ENCODE results near the gene PXDC1. TPM values are rescaled to one million over a fixed set of nuclear protein-coding genes. Genes with fewer than 3 reads are reported as not detected.

The PXDC1 gene
- total RNA-seq, 6 experiments from 2014 or later, result 50.5 to 250 (median 97.5) TPM

DNA sequence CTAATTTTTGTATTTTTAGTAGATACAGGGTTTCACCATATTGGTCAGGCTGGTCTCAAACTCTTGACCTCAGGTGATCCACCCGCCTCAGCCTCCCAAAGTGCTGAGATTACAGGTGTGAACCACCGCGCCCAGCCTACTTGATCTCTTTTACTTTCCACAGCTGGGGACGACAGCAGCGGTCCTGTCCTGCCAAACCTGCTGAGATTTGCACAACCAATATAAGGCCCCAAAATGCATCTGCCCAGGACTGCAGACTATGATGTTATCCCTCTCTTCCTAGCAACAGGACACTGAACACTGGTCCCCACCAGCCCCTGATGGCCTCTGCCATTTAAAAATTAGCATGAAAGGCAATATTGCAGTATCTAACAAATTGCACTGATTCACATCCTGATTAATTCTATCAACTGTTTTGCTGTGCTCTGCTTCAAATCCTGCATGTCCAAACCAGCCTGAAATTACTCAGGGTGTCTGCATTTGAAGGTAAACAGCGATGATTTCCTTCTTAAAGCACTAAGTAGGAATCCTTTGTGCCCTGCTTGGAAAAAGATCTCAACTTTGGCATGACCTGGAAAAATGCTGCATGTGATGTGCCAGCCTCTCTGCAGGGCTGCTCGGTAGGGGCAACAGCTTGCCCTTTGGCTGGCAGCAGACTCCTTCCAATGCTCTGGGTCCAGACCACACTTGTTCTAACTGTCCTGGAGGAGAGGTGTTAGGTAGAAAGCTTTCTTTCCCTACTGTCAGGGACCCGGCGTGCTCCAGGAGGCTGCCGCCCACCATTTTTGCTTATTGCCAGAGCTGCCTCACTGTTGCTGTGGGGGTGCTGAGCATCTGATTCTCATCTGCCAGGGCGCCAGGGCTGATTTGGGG, 27.4 kb upstream of the PXDC1 start:
- H3K4me3 ChIP-seq, result no peak overlapping the region
- no peak overlapping the region for H3K27ac ChIP-seq
- peaks cover 0 to 6% (median 0%) of the 10 kb centered on the region in 4 donors for H3K4me1 ChIP-seq
- no peaks in the 10 kb centered on the region for H3K9me3 ChIP-seq
- 94% methylated on average over 5 of the region's 11 CpGs for WGBS (ENCODE audit: insufficient coverage, low coverage, low lambda C conversion rate, missing lambda C conversion rate)
- TF ChIP-seq CTCF (IDR thresholded peaks at IDR 0.05) (no peak), POLR2A (IDR thresholded peaks at IDR 0.05) (no peak)
- ATAC-seq (no peak), DNase-seq (no peak)
- H3K27me3 ChIP-seq, result no peaks in the 10 kb centered on the region
- intact Hi-C loops (cut with DNase I), result no loop called here
- H3K36me3 ChIP-seq, result no peaks in the 10 kb centered on the region

DNA sequence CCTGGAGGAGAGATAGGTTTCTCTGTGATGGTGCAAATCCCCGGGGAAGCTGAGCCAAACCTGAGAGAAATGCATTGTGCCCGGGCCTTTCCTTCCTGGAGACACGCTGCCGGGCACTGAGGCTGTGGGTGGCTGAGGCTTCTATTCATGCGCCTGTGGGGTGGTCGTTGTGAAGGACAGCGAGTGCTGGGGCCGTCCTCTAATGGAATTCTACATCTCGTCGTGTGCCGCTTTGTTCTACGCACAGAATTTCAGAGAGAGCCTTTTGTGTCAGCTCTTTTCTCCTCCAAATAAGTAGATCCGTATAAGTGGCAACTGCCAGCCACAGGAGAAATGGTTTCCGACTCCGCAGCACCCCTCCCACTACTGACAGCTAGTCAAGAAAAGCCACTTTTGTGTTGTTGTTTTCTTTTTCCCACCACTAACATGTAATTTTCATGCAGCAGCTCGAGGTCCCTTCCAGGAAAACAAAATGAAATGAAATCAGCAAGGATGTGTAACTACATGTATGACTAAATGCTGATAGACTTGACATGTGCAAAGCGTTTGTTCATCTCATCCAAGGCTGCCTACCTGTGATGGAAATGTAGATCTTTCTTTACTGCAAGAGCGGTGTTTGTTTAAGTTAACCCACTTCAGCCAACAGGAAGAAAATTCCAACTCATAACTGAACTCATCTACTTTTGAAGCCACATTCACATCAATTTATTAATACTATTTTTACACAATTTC, 26.4 kb upstream of the PXDC1 start:
- no peaks in the 10 kb centered on the region for H3K36me3 ChIP-seq
- H3K4me1 ChIP-seq, result peaks cover 0 to 2% (median 0%) of the 10 kb centered on the region in 4 donors
- H3K27ac ChIP-seq, result no peak overlapping the region
- no peak overlapping the region for H3K4me3 ChIP-seq
- ATAC-seq, result no peak
- H3K9me3 ChIP-seq, result no peaks in the 10 kb centered on the region
- intact Hi-C loops (cut with DNase I), result no loop called here
- no peak for DNase-seq
- no peak for TF ChIP-seq CTCF (IDR thresholded peaks at IDR 0.05)
- no peak for TF ChIP-seq POLR2A (IDR thresholded peaks at IDR 0.05)
- 78% methylated on average over 12 of the region's 18 CpGs for WGBS (ENCODE audit: insufficient coverage, low coverage, low lambda C conversion rate, missing lambda C conversion rate)
- H3K27me3 ChIP-seq, result no peaks in the 10 kb centered on the region

DNA sequence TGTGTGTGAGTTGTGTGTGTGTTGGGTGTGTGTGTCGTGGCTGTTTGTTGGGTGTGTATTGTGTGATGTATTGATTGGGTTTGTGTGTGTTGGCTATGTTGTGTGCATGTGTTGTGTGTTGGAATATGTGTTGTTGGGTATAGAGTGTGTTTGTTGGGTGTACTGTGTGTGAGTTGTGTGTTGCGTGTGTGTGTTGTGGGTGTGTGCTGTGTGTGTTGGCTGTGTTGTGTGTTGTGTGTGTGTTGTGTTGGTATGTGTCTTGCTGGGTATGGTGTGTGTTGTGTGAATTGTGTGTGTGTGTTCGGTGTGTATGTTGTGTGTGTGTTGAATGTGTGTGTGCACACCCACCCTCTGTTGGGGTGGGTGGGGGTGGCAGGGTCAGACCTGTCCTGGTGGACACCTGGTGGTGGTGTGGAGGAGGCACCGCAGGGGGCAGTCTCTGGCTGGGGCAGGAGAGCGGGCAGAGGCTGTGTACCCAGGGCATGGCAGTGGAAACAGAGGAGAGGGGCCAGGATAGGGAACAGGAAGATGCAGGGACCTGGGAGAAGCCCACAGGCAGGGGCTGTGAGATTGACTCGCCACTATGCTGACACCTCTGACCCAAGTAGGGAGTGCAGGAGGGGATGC, 25.5 kb upstream of the PXDC1 start:
- 81% methylated on average over 5 of the region's 6 CpGs for WGBS (ENCODE audit: insufficient coverage, low coverage, low lambda C conversion rate, missing lambda C conversion rate)
- peak in 1 of 4 donors; percentile 5 for TF ChIP-seq CTCF (IDR thresholded peaks at IDR 0.05)
- no peak for TF ChIP-seq POLR2A (IDR thresholded peaks at IDR 0.05)
- Histone ChIP-seq H3K36me3 (no peaks in the 10 kb centered on the region), H3K27ac (no peak overlapping the region), H3K27me3 (no peaks in the 10 kb centered on the region), H3K4me3 (no peak overlapping the region), H3K9me3 (no peaks in the 10 kb centered on the region), H3K4me1 (peaks cover 0 to 2% (median 0%) of the 10 kb centered on the region in 4 donors)
- no peak for DNase-seq
- peak; percentile 25 to 60 (median 57) for ATAC-seq
- intact Hi-C loops (cut with DNase I), result no loop called here

DNA sequence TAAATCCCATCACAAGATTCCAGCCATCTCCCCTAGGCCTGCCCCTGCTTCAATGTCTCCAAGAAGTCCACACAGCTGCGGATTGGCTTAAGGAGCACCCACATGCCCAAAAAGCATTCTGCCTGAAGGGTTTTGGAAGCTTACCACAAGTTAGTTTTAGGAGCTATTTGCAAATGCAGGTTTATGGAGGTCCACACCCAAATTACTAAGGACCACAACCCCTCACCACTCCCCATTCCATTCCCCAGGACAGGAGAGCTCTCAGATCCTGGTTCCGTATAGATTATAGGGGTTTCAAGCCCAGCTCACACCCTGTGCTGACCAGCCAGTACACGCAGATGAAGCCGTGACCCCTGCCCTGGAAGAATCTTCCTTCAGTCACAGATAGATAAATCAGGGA, 24.3 kb upstream of the PXDC1 start:
- Histone ChIP-seq H3K36me3 (no peaks in the 10 kb centered on the region), H3K27ac (no peak overlapping the region), H3K4me1 (peaks cover 0 to 2% (median 0%) of the 10 kb centered on the region in 4 donors), H3K9me3 (no peaks in the 10 kb centered on the region), H3K4me3 (no peak overlapping the region), H3K27me3 (no peaks in the 10 kb centered on the region)
- no peak for TF ChIP-seq CTCF (IDR thresholded peaks at IDR 0.05)
- no peak for TF ChIP-seq POLR2A (IDR thresholded peaks at IDR 0.05)
- WGBS (ENCODE audit: insufficient coverage, low coverage, low lambda C conversion rate, missing lambda C conversion rate), result 83% methylated on average over 4 of the region's 4 CpGs
- intact Hi-C loops (cut with DNase I), result no loop called here
- ATAC-seq, result no peak
- no peak for DNase-seq

All from right lobe of liver (tissue), 6 donors.